Mesothelial cell of epicardium (in vitro differentiated cells): ENCODE results near the gene AGRN. TPM values are rescaled to one million over a fixed set of nuclear protein-coding genes. Genes with fewer than 3 reads are reported as not detected.

Experiments used
- DNase-seq, 2 experiments: peaks; one replicate each; pipeline ENCODE4 v3.0.0; 2021; ENCODE audit warnings: low spot score in 2 of 2; ENCODE audit not compliant: unreplicated experiment in 2 of 2
- H3K27ac Mint-ChIP-seq: 2 replicates; pipeline ENCODE4 v1.8.0; 2021; ENCODE audit warnings: mixed read lengths
- H3K27me3 Mint-ChIP-seq: 2 replicates; pipeline ENCODE4 v1.8.0; 2021; ENCODE audit warnings: low read depth, mixed read lengths
- H3K36me3 Mint-ChIP-seq: 2 replicates; pipeline ENCODE4 v1.8.0; 2021; ENCODE audit warnings: mixed read lengths
- H3K4me1 Mint-ChIP-seq: 2 replicates; pipeline ENCODE4 v1.8.0; 2021; ENCODE audit warnings: mixed read lengths
- H3K4me3 Mint-ChIP-seq: 2 replicates; pipeline ENCODE4 v1.8.0; 2021; ENCODE audit warnings: mild to moderate bottlenecking, moderate library complexity, mixed read lengths
- H3K9me3 Mint-ChIP-seq: 2 replicates; pipeline ENCODE4 v1.8.0; 2021; ENCODE audit warnings: mixed read lengths
- CTCF ChIP-seq: fragments of 200-600 bp; sonication (generic); IDR thresholded peaks from one replicate; pipeline ENCODE4 v1.5.0; 2021; ENCODE audit warnings: antibody characterized with exemption; ENCODE audit not compliant: unreplicated experiment
- total RNA-seq: library from RNA; stranded (reverse); gene quantifications from 3 replicates; pipeline ENCODE4 v1.2.1, GENCODE V29; 2021

Gene AGRN
- total RNA-seq, 1 donor from 2014 or later = 514 TPM

GRCh38 chr1:1047407-1047806, 27.5 kb downstream of the AGRN start:
- no peak for DNase-seq
- no peaks in the 10 kb centered on the region for H3K9me3 Mint-ChIP-seq
- H3K4me3 Mint-ChIP-seq = no peak overlapping the region
- no peak for TF ChIP-seq CTCF
- H3K27me3 Mint-ChIP-seq = no peaks in the 10 kb centered on the region
- H3K27ac Mint-ChIP-seq = no peak overlapping the region
- H3K36me3 Mint-ChIP-seq = peaks cover 21% of the 10 kb centered on the region
- no peaks in the 10 kb centered on the region for H3K4me1 Mint-ChIP-seq

- Mint-ChIP-seq H3K9me3 (no peaks in the 10 kb centered on the region), H3K4me3 (no peak overlapping the region), H3K36me3 (peaks cover 24% of the 10 kb centered on the region), H3K4me1 (no peaks in the 10 kb centered on the region), H3K27me3 (no peaks in the 10 kb centered on the region), H3K27ac (no peak overlapping the region)
- no peak for TF ChIP-seq CTCF
- no peak for DNase-seq
These were observed 28.0 kb downstream of the AGRN start for GRCh38 chr1:1047963-1048362.

GRCh38 chr1:1048765-1049164, 28.8 kb downstream of the AGRN start:
- no peak for DNase-seq
- H3K4me3 Mint-ChIP-seq = no peak overlapping the region
- H3K36me3 Mint-ChIP-seq = peaks cover 22% of the 10 kb centered on the region
- no peaks in the 10 kb centered on the region for H3K4me1 Mint-ChIP-seq
- no peak for TF ChIP-seq CTCF
- H3K9me3 Mint-ChIP-seq = no peaks in the 10 kb centered on the region
- no peaks in the 10 kb centered on the region for H3K27me3 Mint-ChIP-seq
- H3K27ac Mint-ChIP-seq = no peak overlapping the region

GRCh38 chr1:1049318-1050165, 29.6 kb downstream of the AGRN start:
- Mint-ChIP-seq H3K27ac (no peak overlapping the region), H3K27me3 (no peaks in the 10 kb centered on the region), H3K4me3 (no peak overlapping the region), H3K36me3 (peaks cover 21% of the 10 kb centered on the region), H3K9me3 (no peaks in the 10 kb centered on the region), H3K4me1 (no peaks in the 10 kb centered on the region)
- no peak for TF ChIP-seq CTCF
- DNase-seq = no peak

GRCh38 chr1:1050577-1051052, 30.7 kb downstream of the AGRN start:
- Mint-ChIP-seq H3K27me3 (no peaks in the 10 kb centered on the region), H3K4me3 (no peak overlapping the region), H3K4me1 (no peaks in the 10 kb centered on the region), H3K36me3 (peaks cover 19% of the 10 kb centered on the region), H3K9me3 (no peaks in the 10 kb centered on the region), H3K27ac (peak overlapping the region; percentile 34)
- DNase-seq = no peak
- TF ChIP-seq CTCF = no peak
